Transverse colon (tissue), 4 donors: ENCODE measurements around the gene KRT23.

ENCODE experiments used
- POLR2A ChIP-seq: fragments of 450-650 bp; IDR thresholded peaks from one replicate; pipeline ENCODE4 v1.6.1; 2016; ENCODE audit warnings: antibody characterized with exemption, mild to moderate bottlenecking, moderate library complexity
- POLR2AphosphoS5 ChIP-seq, 3 donors: sonication (generic); formaldehyde crosslinking; IDR thresholded peaks; one replicate each; pipeline ENCODE4 v1.6.1; 2016; ENCODE audit warnings: antibody characterized with exemption in 3 of 3
- TF ChIP-seq, protein P1 (sequence below), 5 experiments: fragments of 200-600 bp in 3 of 5; fragments of 450-650 bp in 2 of 5; sonication (generic) in 3 of 5; IDR thresholded peaks; 1 replicate in 2 of 5; 2 replicates in 3 of 5; pipeline ENCODE4 v1.5.1; 2016 to 2017; ENCODE audit warnings: antibody characterized with exemption in 5 of 5, inconsistent platforms in 3 of 5, mild to moderate bottlenecking in 2 of 5, moderate library complexity in 1 of 5

DNA sequence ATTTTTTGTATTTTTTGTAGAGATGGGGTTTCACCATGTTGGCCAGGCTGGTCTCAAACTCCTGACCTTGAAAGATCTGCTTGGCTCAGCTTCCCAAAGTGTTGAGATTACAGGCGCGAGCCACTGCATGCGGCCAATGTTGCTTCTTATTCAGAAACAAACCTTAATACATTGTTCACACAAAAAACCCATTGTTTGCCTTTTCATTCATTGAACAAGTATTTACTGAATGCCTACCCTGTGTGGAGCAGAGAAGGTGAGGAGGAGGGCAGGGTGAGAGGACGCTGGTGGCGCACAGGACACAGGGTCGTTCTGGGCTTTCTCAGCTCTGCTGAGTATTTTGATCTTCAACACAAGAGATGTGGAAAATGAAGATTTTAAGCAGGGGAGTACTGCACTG, 8.0 kb upstream of the KRT23 start:
- TF ChIP-seq, protein P1, sequence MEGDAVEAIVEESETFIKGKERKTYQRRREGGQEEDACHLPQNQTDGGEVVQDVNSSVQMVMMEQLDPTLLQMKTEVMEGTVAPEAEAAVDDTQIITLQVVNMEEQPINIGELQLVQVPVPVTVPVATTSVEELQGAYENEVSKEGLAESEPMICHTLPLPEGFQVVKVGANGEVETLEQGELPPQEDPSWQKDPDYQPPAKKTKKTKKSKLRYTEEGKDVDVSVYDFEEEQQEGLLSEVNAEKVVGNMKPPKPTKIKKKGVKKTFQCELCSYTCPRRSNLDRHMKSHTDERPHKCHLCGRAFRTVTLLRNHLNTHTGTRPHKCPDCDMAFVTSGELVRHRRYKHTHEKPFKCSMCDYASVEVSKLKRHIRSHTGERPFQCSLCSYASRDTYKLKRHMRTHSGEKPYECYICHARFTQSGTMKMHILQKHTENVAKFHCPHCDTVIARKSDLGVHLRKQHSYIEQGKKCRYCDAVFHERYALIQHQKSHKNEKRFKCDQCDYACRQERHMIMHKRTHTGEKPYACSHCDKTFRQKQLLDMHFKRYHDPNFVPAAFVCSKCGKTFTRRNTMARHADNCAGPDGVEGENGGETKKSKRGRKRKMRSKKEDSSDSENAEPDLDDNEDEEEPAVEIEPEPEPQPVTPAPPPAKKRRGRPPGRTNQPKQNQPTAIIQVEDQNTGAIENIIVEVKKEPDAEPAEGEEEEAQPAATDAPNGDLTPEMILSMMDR (IDR thresholded peaks at IDR 0.05), result no peak
- no peak for TF ChIP-seq POLR2A
- TF ChIP-seq POLR2AphosphoS5 (IDR thresholded peaks at IDR 0.05), result no peak
